T-cell (primary cell): ENCODE measurements around the gene CD180. TPM values are rescaled to one million over a fixed set of nuclear protein-coding genes. Genes with fewer than 3 reads are reported as not detected.
A peak's percentile ranks its signal among the peaks of the same experiment; 100 is the strongest.

Experiments used
- ATAC-seq, 4 experiments: fragments of 200-7000 bp in 3 of 4; fragments of 150-1000 bp in 1 of 4; cut with Tn5 transposase; replicated peaks in 1 of 4; 1 replicate in 3 of 4; 2 replicates in 1 of 4; pipeline ENCODE4 v1.10.0; 2021; ENCODE audit warnings: moderate library complexity in 3 of 4, mild to moderate bottlenecking in 2 of 4, moderate number of reproducible peaks in 1 of 4
- CTCF ChIA-PET, 2 donors: fragments of 300-600 bp; sonication (Branson Sonifier 250); formaldehyde crosslinking; loops; one replicate each; lab custom pipeline; 2022; ENCODE audit warnings: antibody characterized with exemption in 2 of 2; lab: Charles Lee
- POLR2A ChIA-PET, 2 donors: fragments of 300-600 bp; sonication (Branson Sonifier 250); formaldehyde crosslinking; loops; one replicate each; lab custom pipeline; 2022; ENCODE audit warnings: antibody characterized with exemption in 2 of 2; lab: Charles Lee
- DNase-seq, 35 experiments: peaks; one replicate each; pipeline versions ENCODE4 v3.0.0 to v3.0.0-alpha.2; 2013 to 2023
- H3K27ac ChIP-seq: one replicate; pipeline ENCODE4 v1.5.1; 2013; ENCODE audit warnings: low read length
- H3K27me3 ChIP-seq, 2 experiments: replicated peaks in 1 of 2; 1 replicate in 1 of 2; 2 replicates in 1 of 2; pipeline versions ENCODE4 v1.6.1 to v1.7.0; 2013; ENCODE audit warnings: low read length in 1 of 2, mixed read lengths in 1 of 2; ENCODE audit not compliant: control insufficient read depth in 2 of 2, insufficient read depth in 2 of 2; ENCODE audit errors: extremely low read depth in 1 of 2
- H3K36me3 ChIP-seq, 2 donors: 1 replicate in 1 of 2; 2 replicates in 1 of 2; pipeline versions ENCODE4 v1.6.1 to v1.7.0; 2013; ENCODE audit warnings: low read length in 1 of 2; ENCODE audit not compliant: control insufficient read depth in 2 of 2, insufficient read depth in 1 of 2; ENCODE audit errors: extremely low read depth in 1 of 2
- H3K4me1 ChIP-seq, 2 experiments: 1 replicate in 1 of 2; 2 replicates in 1 of 2; pipeline versions ENCODE4 v1.6.1 to v1.7.0; 2013; ENCODE audit warnings: low read length in 2 of 2, mixed read lengths in 1 of 2; ENCODE audit not compliant: insufficient read depth in 2 of 2, control insufficient read depth in 1 of 2; ENCODE audit errors: extremely low read depth in 1 of 2
- H3K4me3 ChIP-seq, 2 donors: 1 replicate in 1 of 2; 2 replicates in 1 of 2; pipeline versions ENCODE4 v1.5.1 to v1.7.0; 2013; ENCODE audit warnings: mild to moderate bottlenecking in 2 of 2, low read length in 1 of 2, moderate library complexity in 1 of 2; ENCODE audit not compliant: control insufficient read depth in 1 of 2; ENCODE audit errors: extremely low read depth in 1 of 2
- H3K9me3 ChIP-seq: 2 replicates; pipeline ENCODE4 v1.7.0; 2013
- H3K27ac Mint-ChIP-seq, 2 donors: one replicate each; pipeline ENCODE4 v1.8.0; 2020 to 2021; ENCODE audit warnings: mild to moderate bottlenecking in 2 of 2, mixed read lengths in 2 of 2
- H3K27me3 Mint-ChIP-seq, 2 donors: one replicate each; pipeline ENCODE4 v1.8.0; 2021 to 2022; ENCODE audit warnings: mixed read lengths in 2 of 2
- H3K36me3 Mint-ChIP-seq: one replicate; pipeline ENCODE4 v1.8.0; 2021; ENCODE audit warnings: mixed read lengths
- H3K4me1 Mint-ChIP-seq, 3 donors: one replicate each; pipeline ENCODE4 v1.8.0; 2020 to 2022; ENCODE audit warnings: mixed read lengths in 3 of 3, mild to moderate bottlenecking in 1 of 3
- H3K4me3 Mint-ChIP-seq, 3 donors: one replicate each; pipeline ENCODE4 v1.8.0; 2020 to 2022; ENCODE audit warnings: mild to moderate bottlenecking in 3 of 3, mixed read lengths in 3 of 3, moderate library complexity in 3 of 3
- H3K9me3 Mint-ChIP-seq, 3 donors: one replicate each; pipeline ENCODE4 v1.8.0; 2020 to 2022; ENCODE audit warnings: mixed read lengths in 3 of 3
- WGBS: methylation state at CpG from one replicate; pipeline ENCODE4 v1.1.5; 2013; ENCODE audit warnings: missing lambda C conversion rate; ENCODE audit not compliant: insufficient coverage; 5-methylcytosine and 5-hydroxymethylcytosine counted together
- total RNA-seq, 35 experiments: library from RNA in 6 of 35; stranded (reverse) in 6 of 35; fragments of 120-200 nt in 1 of 35; gene quantifications; one replicate each; pipeline versions ENCODE4 v1.2.1 to v1.2.4 and lab custom pipeline; 2013 to 2026

Gene CD180
- total RNA-seq = 1 to 10 TPM in 2 of 5 donors, under 1 TPM in 3; 0.16 to 1.3 (median 0.73) TPM
- 1.5 TPM for total RNA-seq (2013)
- 0 to 4.4 (median 0.47) reads per million in 29 experiments for total RNA-seq (lab: John Stamatoyannopoulos, UW)

DNA sequence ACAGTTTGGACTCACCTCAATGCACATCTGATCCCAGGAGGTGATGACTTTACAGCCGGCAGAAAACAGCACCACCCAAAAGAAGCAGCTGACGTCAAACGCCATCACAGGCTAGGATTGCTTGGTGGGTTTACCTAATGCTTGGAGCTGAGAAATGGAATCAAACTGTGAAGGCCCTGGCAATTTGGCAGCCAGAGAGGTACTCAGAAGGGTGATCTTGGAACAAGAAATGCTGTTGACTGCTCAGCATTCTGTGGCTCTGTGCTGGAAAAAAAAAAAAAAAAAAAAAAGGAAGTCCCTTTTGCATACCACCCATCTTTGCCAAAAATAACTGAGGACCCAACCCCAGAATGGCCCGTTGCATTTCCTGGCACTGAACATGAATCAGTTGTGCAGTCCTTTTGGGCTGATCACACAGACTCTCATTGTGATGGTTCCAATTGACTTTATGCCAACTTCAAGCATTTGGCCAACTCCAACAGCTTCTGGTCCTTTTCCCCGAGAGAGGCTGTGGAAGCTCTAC is at the start of gene CD180:
CD180 (minus strand) TSS at position 263 of the 523 bp plus-strand sequence; CDS start at position 105, 158 bp downstream.
- Histone ChIP-seq H3K4me1 (peaks cover 4 to 7% of the 10 kb centered on the region in 2 experiments), H3K36me3 (no peaks in the 10 kb centered on the region), H3K9me3 (no peaks in the 10 kb centered on the region), H3K27me3 (no peaks in the 10 kb centered on the region), H3K27ac (no peak within 1 kb of the TSS), H3K4me3 (no peak within 1 kb of the TSS)
- ChIA-PET CTCF (no interaction called here), POLR2A (interaction anchor here in 1 of 2 donors (0.6 kb wide), 1 partner anchor 1751 kb away, joined by 3 read pairs; no protein-coding TSS in a partner anchor)
- 67% methylated on average over 1 of the region's 5 CpGs for WGBS
- no peak for ATAC-seq
- DNase-seq = no peak
- Mint-ChIP-seq H3K9me3 (peaks cover 10 to 12% (median 10%) of the 10 kb centered on the region in 3 donors), H3K27me3 (no peaks in the 10 kb centered on the region), H3K27ac (peak within 1 kb of the TSS in 1 of 2 donors; percentile 57), H3K4me3 (peak within 1 kb of the TSS in 1 of 3 donors; percentile 61), H3K36me3 (peaks cover 11% of the 10 kb centered on the region), H3K4me1 (peaks cover 26 to 74% (median 61%) of the 10 kb centered on the region in 3 donors)

DNA sequence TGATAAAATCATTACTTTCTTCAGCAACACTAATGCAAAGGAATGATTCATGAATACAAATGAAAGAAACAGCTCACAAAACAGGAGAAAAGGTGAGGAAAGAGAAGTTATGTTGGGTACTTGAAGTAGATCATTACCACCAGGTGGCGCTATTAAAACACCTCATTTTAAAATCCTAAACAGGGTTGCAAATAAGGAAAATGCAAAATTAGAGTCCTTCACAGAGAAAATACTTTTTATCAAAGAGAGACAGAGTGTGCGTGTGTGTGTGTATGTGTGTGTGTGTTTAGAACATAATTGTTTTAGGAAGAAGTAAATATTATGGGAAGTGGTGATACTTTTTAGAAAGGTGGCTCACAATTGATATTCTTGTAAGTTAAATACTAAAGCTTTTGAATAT is 49.5 kb upstream of the CD180 start:
- no CpG with 5 or more reads among the region's 2 CpGs for WGBS
- H3K27me3 ChIP-seq = no peaks in the 10 kb centered on the region
- no peaks in the 10 kb centered on the region for H3K9me3 Mint-ChIP-seq
- no peaks in the 10 kb centered on the region for H3K36me3 Mint-ChIP-seq
- no peaks in the 10 kb centered on the region for H3K9me3 ChIP-seq
- H3K27ac Mint-ChIP-seq = no peak overlapping the region
- H3K4me1 Mint-ChIP-seq = peaks cover 6 to 15% (median 12%) of the 10 kb centered on the region in 3 donors
- no peaks in the 10 kb centered on the region for H3K27me3 Mint-ChIP-seq
- peaks cover 0 to 7% of the 10 kb centered on the region in 2 experiments for H3K4me1 ChIP-seq
- ChIA-PET CTCF (interaction anchor here (0.5 to 2.5 kb wide), 37 partner anchors 9 to 1762 kb away, joined by 3 to 40 read pairs (median 4); partner anchors contain the start of gene PIK3R1 (in 1 of the 2)), POLR2A (interaction anchor here in 1 of 2 donors (1.1 kb wide), 1 partner anchor 1034 kb away, joined by 3 read pairs; no protein-coding TSS in a partner anchor)
- H3K27ac ChIP-seq = no peak overlapping the region
- no peak overlapping the region for H3K4me3 ChIP-seq
- peak in 8 of 35 experiments; percentile 5 to 84 (median 22) for DNase-seq
- H3K36me3 ChIP-seq = no peaks in the 10 kb centered on the region
- no peak overlapping the region for H3K4me3 Mint-ChIP-seq
- peak in 2 of 4 experiments; percentile 47 to 69 for ATAC-seq

DNA sequence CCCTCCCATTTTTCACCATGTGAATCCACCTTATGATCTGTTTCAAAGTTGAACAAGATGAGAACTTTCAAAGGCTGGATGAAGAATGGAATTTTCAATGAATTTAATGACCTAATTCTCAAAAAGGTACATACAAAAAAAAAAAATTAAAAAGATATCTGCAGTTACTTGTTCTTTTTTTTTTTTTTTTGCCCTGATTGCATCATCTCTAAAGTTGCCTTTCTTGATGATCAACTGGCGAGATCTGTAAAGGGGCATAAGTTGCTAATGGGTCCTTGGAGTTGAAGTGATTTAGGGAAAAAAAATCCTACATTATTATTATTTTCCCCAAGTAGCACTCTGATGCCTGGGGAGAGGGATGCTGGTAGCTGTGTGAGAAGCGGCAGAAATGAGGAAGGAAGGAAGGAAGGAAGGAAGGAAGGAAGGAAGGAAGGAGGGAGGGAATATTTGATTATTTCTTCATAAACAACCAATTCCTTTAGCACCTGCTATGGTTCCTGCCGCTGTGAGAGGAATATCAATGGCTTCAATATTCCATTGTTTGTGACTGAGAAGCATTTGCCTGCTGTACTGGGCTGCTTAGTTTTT is 48.8 kb upstream of the CD180 start:
- Histone ChIP-seq H3K4me1 (peaks cover 0 to 7% of the 10 kb centered on the region in 2 experiments), H3K36me3 (no peaks in the 10 kb centered on the region), H3K27ac (no peak overlapping the region), H3K27me3 (no peaks in the 10 kb centered on the region), H3K9me3 (no peaks in the 10 kb centered on the region), H3K4me3 (no peak overlapping the region)
- Mint-ChIP-seq H3K9me3 (no peaks in the 10 kb centered on the region), H3K27me3 (no peaks in the 10 kb centered on the region), H3K27ac (no peak overlapping the region), H3K4me3 (no peak overlapping the region), H3K4me1 (peaks cover 6 to 15% (median 12%) of the 10 kb centered on the region in 3 donors), H3K36me3 (no peaks in the 10 kb centered on the region)
- CTCF ChIA-PET = interaction anchor here (0.5 to 2.5 kb wide), 28 partner anchors 14 to 1763 kb away, joined by 3 to 40 read pairs (median 5); partner anchors contain the start of gene PIK3R1 (in 1 of the 2)
- ATAC-seq = no peak
- no peak for DNase-seq
- POLR2A ChIA-PET = interaction anchor here (0.6 kb wide), 2 partner anchors 45 to 1171 kb away, joined by 3 to 9 read pairs; no protein-coding TSS in a partner anchor
- no CpG with 5 or more reads among the region's 3 CpGs for WGBS

DNA sequence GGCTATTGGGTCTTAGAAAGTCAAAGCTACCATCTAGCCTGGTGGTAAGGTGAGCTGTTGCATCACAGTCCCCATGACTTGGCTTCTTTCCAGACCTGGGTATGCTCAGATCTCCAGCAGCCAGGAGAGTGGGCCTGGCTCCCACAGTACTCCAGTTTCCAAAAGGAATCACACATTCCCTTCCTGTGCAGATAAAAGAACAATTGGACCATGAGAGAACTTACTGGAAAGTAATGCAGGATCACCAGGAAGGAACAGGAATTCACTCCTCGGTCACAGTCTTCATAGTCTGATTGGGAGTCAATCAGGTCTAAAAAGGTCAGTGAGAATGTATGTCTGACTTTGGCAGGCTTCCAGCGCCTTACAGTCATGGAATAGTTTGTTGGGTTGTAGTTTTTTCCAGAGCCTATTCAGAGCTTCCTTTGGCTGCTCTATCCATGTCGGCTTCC is 47.8 kb upstream of the CD180 start:
- Mint-ChIP-seq H3K36me3 (no peaks in the 10 kb centered on the region), H3K27ac (peak overlapping the region in 1 of 2 donors; percentile 34), H3K27me3 (no peaks in the 10 kb centered on the region), H3K4me1 (peaks cover 6 to 15% (median 12%) of the 10 kb centered on the region in 3 donors), H3K9me3 (no peaks in the 10 kb centered on the region), H3K4me3 (no peak overlapping the region)
- DNase-seq (no peak), ATAC-seq (no peak)
- H3K9me3 ChIP-seq = no peaks in the 10 kb centered on the region
- H3K27ac ChIP-seq = no peak overlapping the region
- POLR2A ChIA-PET = interaction anchor here (0.6 kb wide), 2 partner anchors 671 to 889 kb away, joined by 3 read pairs; no protein-coding TSS in a partner anchor
- H3K4me3 ChIP-seq = no peak overlapping the region
- H3K4me1 ChIP-seq = peaks cover 0 to 7% of the 10 kb centered on the region in 2 experiments
- CTCF ChIA-PET = interaction anchor here (0.6 to 0.7 kb wide), 3 partner anchors 505 to 1956 kb away, joined by 3 to 7 read pairs (median 3); no protein-coding TSS in a partner anchor
- H3K27me3 ChIP-seq = no peaks in the 10 kb centered on the region
- H3K36me3 ChIP-seq = no peaks in the 10 kb centered on the region
- 83% methylated on average over 1 of the region's 3 CpGs for WGBS

DNA sequence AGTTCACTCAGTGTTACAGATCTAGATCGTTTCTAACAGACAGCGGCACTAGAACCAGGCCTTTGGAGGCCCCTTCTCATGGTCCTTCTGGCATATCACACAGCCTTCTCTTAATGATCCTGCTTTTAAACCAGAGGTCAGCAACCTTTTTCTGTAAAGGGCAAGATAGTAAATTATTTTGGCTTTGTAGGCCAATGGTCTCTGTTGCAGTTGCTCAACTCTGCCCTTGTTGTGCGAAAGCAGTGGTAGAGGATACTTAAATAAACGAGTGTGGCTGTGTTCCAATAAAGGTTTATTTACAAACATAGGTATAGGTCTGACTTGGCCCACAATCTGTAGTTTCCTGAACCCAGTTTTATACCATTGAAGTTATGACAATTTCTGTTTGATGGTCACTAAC is 47.3 kb upstream of the CD180 start:
- H3K4me1 Mint-ChIP-seq = peaks cover 6 to 15% (median 11%) of the 10 kb centered on the region in 3 donors
- WGBS = 92% methylated on average over 2 of the region's 4 CpGs

DNA sequence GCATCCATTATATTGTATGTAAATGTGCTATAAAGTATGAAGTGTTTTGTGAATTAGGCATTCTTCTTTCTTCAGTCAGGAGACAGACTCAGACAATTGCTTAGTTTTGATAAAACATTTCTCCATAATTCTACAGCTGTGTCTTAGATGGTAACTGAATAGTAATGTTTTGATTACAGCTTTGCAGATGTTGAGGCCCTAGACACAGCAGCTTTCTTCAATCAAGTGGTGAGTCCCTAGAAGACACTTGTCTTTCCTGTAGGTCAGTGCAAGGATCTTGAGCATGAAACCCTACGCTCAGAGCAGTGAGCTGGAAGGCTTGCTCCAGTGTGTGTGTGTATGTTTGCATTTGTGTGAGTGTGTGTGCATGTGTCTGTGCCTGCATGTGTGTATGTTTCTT is 46.8 kb upstream of the CD180 start:
- peaks cover 3 to 9% (median 5%) of the 10 kb centered on the region in 3 donors for H3K4me1 Mint-ChIP-seq
- CTCF ChIA-PET = interaction anchor here in 1 of 2 donors (0.6 kb wide), 1 partner anchor 1768 kb away, joined by 4 read pairs; no protein-coding TSS in a partner anchor
- H3K27me3 ChIP-seq = no peaks in the 10 kb centered on the region
- WGBS = 100% methylated on average over 1 of the region's 1 CpG
- no peak for DNase-seq
- no peaks in the 10 kb centered on the region for H3K36me3 Mint-ChIP-seq
- no peak overlapping the region for H3K27ac Mint-ChIP-seq
- H3K36me3 ChIP-seq = no peaks in the 10 kb centered on the region
- POLR2A ChIA-PET = interaction anchor here in 1 of 2 donors (0.6 kb wide), 1 partner anchor 36 kb away, joined by 3 read pairs; no protein-coding TSS in a partner anchor
- no peak overlapping the region for H3K4me3 ChIP-seq
- no peak overlapping the region for H3K4me3 Mint-ChIP-seq
- H3K9me3 ChIP-seq = no peaks in the 10 kb centered on the region
- no peaks in the 10 kb centered on the region for H3K27me3 Mint-ChIP-seq
- no peak overlapping the region for H3K27ac ChIP-seq
- H3K9me3 Mint-ChIP-seq = no peaks in the 10 kb centered on the region
- no peak for ATAC-seq
- H3K4me1 ChIP-seq = peaks cover 0 to 2% of the 10 kb centered on the region in 2 experiments

More for the DNA sequence above, 47.3 kb upstream of the CD180 start:
- Mint-ChIP-seq H3K27me3 (no peaks in the 10 kb centered on the region), H3K4me3 (no peak overlapping the region), H3K27ac (no peak overlapping the region), H3K9me3 (no peaks in the 10 kb centered on the region), H3K36me3 (no peaks in the 10 kb centered on the region)
- CTCF ChIA-PET = interaction anchor here (0.6 kb wide), 2 partner anchors 505 to 1957 kb away, joined by 3 to 7 read pairs; no protein-coding TSS in a partner anchor
- ATAC-seq (no peak), DNase-seq (no peak)
- H3K27me3 ChIP-seq = no peaks in the 10 kb centered on the region
- POLR2A ChIA-PET = interaction anchor here (0.6 kb wide), 2 partner anchors 672 to 889 kb away, joined by 3 read pairs; no protein-coding TSS in a partner anchor
- H3K9me3 ChIP-seq = no peaks in the 10 kb centered on the region
- H3K4me1 ChIP-seq = peaks cover 0 to 7% of the 10 kb centered on the region in 2 experiments
- no peaks in the 10 kb centered on the region for H3K36me3 ChIP-seq
- no peak overlapping the region for H3K27ac ChIP-seq
- H3K4me3 ChIP-seq = no peak overlapping the region
